Tibial artery (tissue), 4 donors: ENCODE measurements around the gene DYNC2H1.
A peak's percentile ranks its signal among the peaks of the same experiment; 100 is the strongest.

ENCODE experiments used
- DNase-seq, 2 donors: peaks; one replicate each; pipeline ENCODE4 v3.0.0-alpha.2; 2019
- H3K27ac ChIP-seq, 2 donors: fragments of 200-600 bp; sonication (generic) in 1 of 2; 1 replicate in 1 of 2; 2 replicates in 1 of 2; pipeline ENCODE4 v1.5.1; 2018 to 2019; ENCODE audit warnings: mild to moderate bottlenecking in 1 of 2
- H3K27me3 ChIP-seq, 2 donors: fragments of 200-600 bp; sonication (generic) in 1 of 2; one replicate each; pipeline versions ENCODE4 v1.5.1 to v1.6.0; 2016 to 2019
- H3K36me3 ChIP-seq, 3 donors: fragments of 200-600 bp; sonication (generic) in 2 of 3; one replicate each; pipeline ENCODE4 v1.5.1; 2016 to 2019; ENCODE audit warnings: mild to moderate bottlenecking in 2 of 3
- H3K4me1 ChIP-seq, 4 donors: fragments of 200-600 bp; sonication (generic) in 2 of 4; 1 replicate in 3 of 4; 2 replicates in 1 of 4; pipeline ENCODE4 v1.5.1; 2016 to 2019
- H3K4me3 ChIP-seq, 2 donors: fragments of 200-600 bp; sonication (generic) in 1 of 2; 1 replicate in 1 of 2; 2 replicates in 1 of 2; pipeline ENCODE4 v1.5.1; 2018 to 2019; ENCODE audit warnings: mild to moderate bottlenecking in 2 of 2
- H3K9me3 ChIP-seq, 3 donors: fragments of 200-600 bp; sonication (generic) in 1 of 3; one replicate each; pipeline ENCODE4 v1.5.1; 2016 to 2019
- CTCF ChIP-seq, 2 experiments: fragments of 200-600 bp in 1 of 2; fragments of 450-650 bp in 1 of 2; IDR thresholded peaks; one replicate each; pipeline ENCODE4 v1.5.1; 2017 to 2019; ENCODE audit warnings: antibody characterized with exemption in 2 of 2, mild to moderate bottlenecking in 1 of 2, moderate library complexity in 1 of 2
- intact Hi-C: fragments of 100-400 bp; cut with DNase I; formaldehyde crosslinking; loops from one replicate; pipeline ENCODE4 v1.15.0; 2023; ENCODE audit warnings: low total_unique reads

Gene DYNC2H1

GRCh38 chr11:103086461-103086860 is 22.8 kb upstream of the DYNC2H1 start:
- no peak overlapping the region for H3K4me3 ChIP-seq
- intact Hi-C loops = no loop called here
- TF ChIP-seq CTCF (IDR thresholded peaks at IDR 0.05) = no peak
- peaks cover 5 to 8% (median 6%) of the 10 kb centered on the region in 3 donors for H3K36me3 ChIP-seq
- H3K4me1 ChIP-seq = peaks cover 0 to 22% (median 13%) of the 10 kb centered on the region in 4 donors
- no peak overlapping the region for H3K27ac ChIP-seq
- no peak for DNase-seq
- no peaks in the 10 kb centered on the region for H3K27me3 ChIP-seq
- no peaks in the 10 kb centered on the region for H3K9me3 ChIP-seq

GRCh38 chr11:103091064-103091800 is 18.0 kb upstream of the DYNC2H1 start:
- TF ChIP-seq CTCF (IDR thresholded peaks at IDR 0.05) = no peak
- Histone ChIP-seq H3K4me3 (peak overlapping the region; percentile 83 to 99), H3K9me3 (no peaks in the 10 kb centered on the region), H3K27ac (peak overlapping the region; percentile 82 to 87), H3K36me3 (no peaks in the 10 kb centered on the region), H3K27me3 (peaks cover 0 to 7% of the 10 kb centered on the region in 2 donors), H3K4me1 (peaks cover 0 to 22% (median 15%) of the 10 kb centered on the region in 4 donors)
- no peak for DNase-seq
- intact Hi-C loops = no loop called here

GRCh38 chr11:103091801-103092524 is 17.3 kb upstream of the DYNC2H1 start, which contains the start of gene DCUN1D5:
TSS of gene DCUN1D5 (minus strand) at chr11:103092160. CDS start at chr11:103091872, 288 bp downstream.
- peak; percentile 93 to 97 for DNase-seq
- Histone ChIP-seq H3K4me1 (peaks cover 0 to 22% (median 15%) of the 10 kb centered on the region in 4 donors), H3K4me3 (peak within 1 kb of the TSS; percentile 83 to 99), H3K27me3 (peaks cover 0 to 7% of the 10 kb centered on the region in 2 donors), H3K9me3 (no peaks in the 10 kb centered on the region), H3K36me3 (no peaks in the 10 kb centered on the region), H3K27ac (peak within 1 kb of the TSS; percentile 82 to 87)
- intact Hi-C loops = no loop called here
- no peak for TF ChIP-seq CTCF (IDR thresholded peaks at IDR 0.05)

GRCh38 chr11:103097279-103097678 is 11.9 kb upstream of the DYNC2H1 start:
- peaks cover 0 to 14% of the 10 kb centered on the region in 2 donors for H3K27me3 ChIP-seq
- no peaks in the 10 kb centered on the region for H3K9me3 ChIP-seq
- H3K36me3 ChIP-seq = no peaks in the 10 kb centered on the region
- H3K4me3 ChIP-seq = no peak overlapping the region
- peaks cover 0 to 3% (median 0%) of the 10 kb centered on the region in 4 donors for H3K4me1 ChIP-seq
- no peak overlapping the region for H3K27ac ChIP-seq
- no peak for DNase-seq
- TF ChIP-seq CTCF (IDR thresholded peaks at IDR 0.05) = no peak
- intact Hi-C loops = no loop called here

GRCh38 chr11:103109818-103110388 is 677 bp downstream of the DYNC2H1 start:
- no peaks in the 10 kb centered on the region for H3K27me3 ChIP-seq
- peaks cover 0 to 23% (median 7%) of the 10 kb centered on the region in 4 donors for H3K4me1 ChIP-seq
- TF ChIP-seq CTCF (IDR thresholded peaks at IDR 0.05) = no peak
- H3K9me3 ChIP-seq = no peaks in the 10 kb centered on the region
- H3K36me3 ChIP-seq = peaks cover 0 to 8% (median 0%) of the 10 kb centered on the region in 3 donors
- intact Hi-C loops = no loop called here
- peak overlapping the region; percentile 57 to 58 for H3K27ac ChIP-seq
- peak overlapping the region; percentile 55 to 64 for H3K4me3 ChIP-seq
- peak in 1 of 2 donors; percentile 31 for DNase-seq
